Measurements from ENCODE around the gene ZMAT5.
"Not testable (repeated sequence)": the region's sequence is repeated elsewhere in the genome, so short reads cannot be mapped to it uniquely, and the experiment has no call there.

ZMAT5 gene

DNA sequence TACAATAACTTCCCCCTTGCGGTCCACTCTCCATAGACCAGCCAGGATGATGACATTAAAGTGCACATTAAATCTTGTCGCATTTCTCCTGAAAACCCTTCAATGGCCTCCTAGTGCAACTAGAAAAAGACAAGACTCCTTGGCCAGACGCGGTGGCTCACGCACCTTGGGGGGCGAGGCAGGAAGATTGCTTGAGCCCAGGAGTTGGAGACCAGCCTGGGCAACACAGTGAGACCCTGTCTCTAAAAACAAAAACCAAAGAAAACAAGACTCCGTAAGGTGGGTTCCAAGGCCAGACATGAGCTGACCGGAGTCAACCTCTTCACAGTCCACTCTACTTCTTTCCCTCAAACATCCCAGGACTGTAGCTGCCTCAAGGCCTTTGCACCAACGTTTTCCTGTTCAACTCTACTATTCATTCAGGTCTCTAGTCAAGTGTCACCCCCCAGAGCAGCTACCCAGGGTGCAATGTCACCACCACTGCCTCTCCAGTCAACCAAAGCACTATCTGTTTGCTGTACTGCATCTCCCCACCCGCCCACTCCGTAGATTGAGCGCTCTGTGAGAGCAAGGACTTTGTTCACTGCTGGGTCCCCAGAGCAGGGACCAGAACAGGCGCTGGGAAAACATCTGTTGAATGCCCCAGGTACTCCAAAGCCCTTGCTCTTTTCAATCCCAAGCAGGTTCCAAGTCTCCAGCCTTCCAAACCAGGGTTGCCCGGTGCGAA is 739 bp downstream of the ZMAT5 start:
- peak overlapping the region; percentile 88 for H3K4me3 ChIP-seq (ENCODE audit: low read depth, low read length)
- TF ChIP-seq, protein P1, sequence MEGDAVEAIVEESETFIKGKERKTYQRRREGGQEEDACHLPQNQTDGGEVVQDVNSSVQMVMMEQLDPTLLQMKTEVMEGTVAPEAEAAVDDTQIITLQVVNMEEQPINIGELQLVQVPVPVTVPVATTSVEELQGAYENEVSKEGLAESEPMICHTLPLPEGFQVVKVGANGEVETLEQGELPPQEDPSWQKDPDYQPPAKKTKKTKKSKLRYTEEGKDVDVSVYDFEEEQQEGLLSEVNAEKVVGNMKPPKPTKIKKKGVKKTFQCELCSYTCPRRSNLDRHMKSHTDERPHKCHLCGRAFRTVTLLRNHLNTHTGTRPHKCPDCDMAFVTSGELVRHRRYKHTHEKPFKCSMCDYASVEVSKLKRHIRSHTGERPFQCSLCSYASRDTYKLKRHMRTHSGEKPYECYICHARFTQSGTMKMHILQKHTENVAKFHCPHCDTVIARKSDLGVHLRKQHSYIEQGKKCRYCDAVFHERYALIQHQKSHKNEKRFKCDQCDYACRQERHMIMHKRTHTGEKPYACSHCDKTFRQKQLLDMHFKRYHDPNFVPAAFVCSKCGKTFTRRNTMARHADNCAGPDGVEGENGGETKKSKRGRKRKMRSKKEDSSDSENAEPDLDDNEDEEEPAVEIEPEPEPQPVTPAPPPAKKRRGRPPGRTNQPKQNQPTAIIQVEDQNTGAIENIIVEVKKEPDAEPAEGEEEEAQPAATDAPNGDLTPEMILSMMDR (IDR thresholded peaks at IDR 0.05; ENCODE audit: low read depth, low read length), result no peak

DNA sequence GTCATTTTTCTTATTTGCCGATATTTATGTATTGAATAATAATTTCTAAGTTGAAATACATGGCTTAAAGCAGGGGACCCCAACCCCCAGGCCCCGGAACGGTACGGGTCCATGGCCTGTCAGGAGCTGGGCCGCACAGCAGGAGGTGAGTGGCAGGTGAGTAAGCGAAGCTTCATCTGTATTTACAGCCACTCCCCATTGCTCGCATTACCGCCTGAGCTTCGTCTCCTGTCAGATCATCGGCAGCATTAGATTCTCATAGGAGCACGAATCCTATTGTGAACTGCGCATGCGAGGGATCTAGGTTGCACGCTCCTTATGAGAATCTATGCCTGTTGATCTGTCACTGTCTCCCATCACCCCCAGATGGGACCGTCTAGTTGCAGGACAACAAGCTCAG is 4.5 kb downstream of the ZMAT5 start:
- H3K4me3 ChIP-seq (ENCODE audit: low read depth, low read length), result no peak overlapping the region
- TF ChIP-seq, protein P1 (IDR thresholded peaks at IDR 0.05; ENCODE audit: low read depth, low read length), result no peak

DNA sequence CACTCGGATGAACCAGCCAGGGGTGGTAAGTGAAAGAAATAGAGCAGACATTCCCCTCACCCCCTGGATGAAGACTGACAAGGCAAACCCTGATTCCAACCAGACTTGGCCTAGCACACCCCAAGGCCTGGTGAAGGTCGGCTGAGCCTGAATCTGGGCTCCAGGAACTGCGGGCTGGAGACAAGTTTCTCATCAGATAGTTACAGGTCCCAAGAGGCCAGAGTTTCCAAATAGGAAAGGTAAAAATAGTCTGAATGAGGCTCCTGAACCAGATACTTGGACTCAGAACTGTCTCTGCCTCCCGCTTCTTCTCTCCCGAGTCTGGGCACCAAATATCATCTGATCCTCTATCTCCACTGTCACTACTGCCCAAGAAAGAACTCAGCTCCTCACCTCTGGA is 7.8 kb downstream of the ZMAT5 start:
- no peak overlapping the region for H3K4me3 ChIP-seq (ENCODE audit: low read depth, low read length)
- TF ChIP-seq, protein P1 (IDR thresholded peaks at IDR 0.05; ENCODE audit: low read depth, low read length), result no peak

DNA sequence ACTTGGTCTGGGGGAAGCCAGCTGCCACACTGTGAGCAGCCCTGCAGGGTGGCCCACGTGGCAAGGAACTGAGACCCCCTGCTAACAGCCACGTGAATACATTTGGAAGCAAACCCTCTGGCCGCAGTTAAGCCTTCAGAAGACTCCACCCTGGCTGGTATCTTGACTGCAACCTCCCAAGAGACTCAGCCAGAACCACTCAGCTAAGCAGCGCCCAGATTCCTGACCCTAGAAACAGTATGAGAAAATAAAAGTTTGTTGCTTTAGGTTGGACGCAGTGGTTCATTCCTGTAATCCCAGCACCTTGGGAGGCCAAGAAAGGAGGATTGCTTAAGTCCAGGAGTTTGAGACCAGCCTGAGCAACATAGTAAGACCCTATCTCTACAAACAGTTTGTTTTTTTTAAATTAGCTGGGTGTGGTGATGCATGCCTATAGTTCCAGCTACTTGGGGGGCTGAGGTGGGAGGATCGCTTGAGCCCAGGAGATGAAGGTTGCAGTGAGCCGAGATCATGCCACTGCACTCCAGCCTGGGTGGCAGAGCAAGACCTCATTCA is 8.7 kb downstream of the ZMAT5 start:
- TF ChIP-seq, protein P1 (IDR thresholded peaks at IDR 0.05; ENCODE audit: low read depth, low read length), result no peak
- H3K4me3 ChIP-seq (ENCODE audit: low read depth, low read length), result no peak overlapping the region

DNA sequence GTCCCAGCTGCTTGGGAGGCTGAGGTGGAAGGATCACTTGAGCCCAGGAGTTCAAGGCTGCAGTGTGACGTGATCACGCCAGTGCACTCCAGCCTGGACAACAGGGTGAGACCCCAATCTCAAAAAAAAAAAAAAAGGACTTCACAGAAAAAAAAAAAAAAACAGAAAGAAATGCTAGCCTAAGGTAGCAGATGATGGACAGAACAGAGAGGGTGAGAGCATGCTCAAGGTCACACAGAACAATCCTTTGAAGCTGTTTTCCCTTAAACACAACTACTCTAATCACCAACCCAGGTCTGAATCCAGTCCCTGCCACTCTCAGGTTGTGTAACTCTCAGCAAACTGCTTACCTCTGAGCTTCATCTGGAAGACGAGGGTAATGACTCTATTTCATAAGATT is 9.7 kb downstream of the ZMAT5 start:
- TF ChIP-seq, protein P1 (IDR thresholded peaks at IDR 0.05; ENCODE audit: low read depth, low read length), result no peak
- no peak overlapping the region for H3K4me3 ChIP-seq (ENCODE audit: low read depth, low read length)

DNA sequence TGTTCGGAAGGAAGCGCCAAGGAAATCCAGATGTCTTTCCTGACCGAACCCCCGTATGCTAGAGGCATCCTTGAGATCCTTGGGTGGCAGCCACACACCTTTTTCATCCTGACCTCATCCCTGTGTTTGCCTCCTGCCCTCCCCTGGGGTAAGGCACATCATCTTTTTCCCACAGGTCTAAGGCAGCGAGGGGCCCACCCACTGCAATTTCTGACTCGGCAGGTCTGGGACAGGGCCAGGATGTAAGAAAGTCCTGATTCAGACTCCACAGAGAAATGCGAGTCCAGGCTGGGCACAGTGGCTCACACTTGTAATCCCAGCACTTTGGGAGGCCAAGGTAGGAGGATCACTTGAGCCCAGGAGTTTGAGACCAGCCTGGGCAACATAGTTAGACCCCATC is 10.5 kb downstream of the ZMAT5 start:
- no peak overlapping the region for H3K4me3 ChIP-seq (ENCODE audit: low read depth, low read length)

DNA sequence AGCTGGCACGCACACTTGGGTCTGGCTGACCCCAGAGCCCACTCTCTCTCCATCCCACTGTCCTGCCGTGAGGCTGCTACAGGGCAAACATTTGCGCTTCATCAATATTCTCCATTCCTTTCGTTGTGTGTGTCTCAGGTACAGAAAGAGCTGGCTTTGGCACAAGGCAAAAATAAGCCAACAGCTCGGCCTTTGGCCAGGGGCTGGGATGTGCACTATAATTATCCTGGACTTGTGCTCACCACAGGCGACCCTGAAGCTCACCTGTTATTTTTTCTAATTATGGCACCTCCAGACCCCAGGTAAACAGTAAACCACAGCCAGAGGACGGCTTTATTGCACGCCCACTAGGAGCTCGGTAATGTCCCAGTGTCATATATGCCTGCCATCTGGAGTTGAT is 10.9 kb downstream of the ZMAT5 start:
- H3K4me3 ChIP-seq (ENCODE audit: low read depth, low read length), result no peak overlapping the region
- TF ChIP-seq, protein P1 (IDR thresholded peaks at IDR 0.05; ENCODE audit: low read depth, low read length), result no peak

More for the DNA sequence above, 10.5 kb downstream of the ZMAT5 start:
- TF ChIP-seq, protein P1 (IDR thresholded peaks at IDR 0.05; ENCODE audit: low read depth, low read length), result no peak

DNA sequence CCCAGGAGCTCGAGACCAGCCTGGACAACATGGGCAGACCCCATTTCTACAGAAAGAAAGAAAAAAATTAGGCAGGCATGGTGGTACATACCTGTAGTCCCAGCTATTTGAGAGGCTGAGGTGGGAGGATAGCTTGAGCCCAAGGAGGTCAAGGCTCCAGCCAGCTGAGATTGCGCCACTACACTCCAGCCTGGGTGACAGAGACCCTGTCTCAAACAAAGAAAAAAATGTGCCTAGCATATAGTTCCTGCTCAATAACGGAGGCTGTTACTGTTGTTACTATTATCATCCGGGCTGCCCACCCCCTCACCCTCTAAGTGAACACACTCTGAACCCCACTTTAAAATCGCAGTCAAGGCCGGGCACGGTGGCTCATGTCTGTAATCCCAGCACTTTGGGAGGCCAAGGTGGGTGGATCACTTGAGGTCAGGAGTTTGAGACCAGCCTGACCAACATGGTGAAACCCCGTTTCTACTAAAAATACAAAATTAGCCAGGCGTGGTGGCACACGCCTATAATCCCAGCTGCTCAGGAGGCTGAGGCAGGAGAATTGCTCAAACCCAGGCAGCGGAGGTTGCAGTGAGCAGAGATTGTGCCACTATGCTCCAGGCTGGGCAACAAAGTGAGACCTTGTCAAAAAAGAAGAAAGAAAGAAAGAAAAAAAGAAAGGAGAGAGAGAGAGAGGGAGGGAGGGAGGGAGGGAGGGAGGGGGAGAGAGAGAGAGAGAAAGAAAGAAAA is 12.0 kb downstream of the ZMAT5 start:
- not testable (repeated sequence) for H3K4me3 ChIP-seq (ENCODE audit: low read depth, low read length)

Measured in WI38 (cell line).